GM21825 (cell line): ENCODE results near the gene EBNA1BP2.
"Not testable (repeated sequence)": the region's sequence is repeated elsewhere in the genome, so short reads cannot be mapped to it uniquely, and the experiment has no call there.

Source experiments
- ATAC-seq: cut with Tn5 transposase; IDR thresholded peaks from one replicate; pipeline ENCODE4 v1.9.1; 2021; ENCODE audit warnings: mild to moderate bottlenecking, moderate library complexity; ENCODE audit not compliant: unreplicated experiment

EBNA1BP2 gene

GRCh38 chr1:43123031-43123430 lies 49.1 kb downstream of the EBNA1BP2 start:
- ATAC-seq, result no peak

- no peak for ATAC-seq
These were observed 50.7 kb downstream of the EBNA1BP2 start for GRCh38 chr1:43121256-43121900.

GRCh38 chr1:43119928-43120586 lies 52.0 kb downstream of the EBNA1BP2 start:
- ATAC-seq, result not testable (repeated sequence)
